ENCODE measurements around the gene DGKD. TPM values are rescaled to one million over a fixed set of nuclear protein-coding genes. Genes with fewer than 3 reads are reported as not detected.

The DGKD gene
- total RNA-seq, 2 experiments from 2014 or later: 147 to 156 TPM

DNA sequence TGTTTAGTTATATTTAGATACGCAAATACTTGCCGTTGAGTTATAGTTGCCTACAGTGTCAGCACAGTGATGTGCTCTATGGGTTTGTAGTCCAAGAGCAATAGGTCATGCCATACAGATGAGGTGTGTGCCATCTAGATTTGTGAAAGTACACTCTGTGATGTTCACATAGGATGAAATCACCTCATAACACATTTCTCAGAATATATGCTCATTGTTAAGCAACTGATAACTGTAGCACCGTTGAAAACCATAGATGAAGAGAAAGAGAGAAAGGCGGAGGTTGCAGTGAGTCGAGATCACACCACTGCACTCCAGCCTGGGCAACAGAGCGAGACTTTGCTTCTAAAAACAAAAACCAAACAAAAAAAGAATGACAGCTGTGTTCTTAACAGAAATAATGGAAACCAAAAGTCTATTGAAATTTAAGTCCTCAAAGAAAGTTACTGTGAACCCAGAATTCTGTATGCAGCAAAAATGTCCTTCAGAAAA, 9.5 kb downstream of the DGKD start:
- Mint-ChIP-seq H3K36me3 (ENCODE audit: low read depth) (peaks cover 61% of the 10 kb centered on the region), H3K4me3 (no peak overlapping the region), H3K9me3 (peaks cover 3% of the 10 kb centered on the region), H3K27me3 (no peaks in the 10 kb centered on the region), H3K27ac (no peak overlapping the region), H3K4me1 (ENCODE audit: low read depth) (peaks cover 42% of the 10 kb centered on the region)
- Histone ChIP-seq H3K27me3 (ENCODE audit: control insufficient read depth in 1 of 2, insufficient read depth in 2 of 2, low read length in 2 of 2) (no peaks in the 10 kb centered on the region), H3K4me1 (ENCODE audit: insufficient read depth, low read length) (peaks cover 4% of the 10 kb centered on the region), H3K9me3 (ENCODE audit: control insufficient read depth in 1 of 2, insufficient read depth in 1 of 2, low read length in 2 of 2) (peaks cover 3 to 7% of the 10 kb centered on the region in 2 experiments), H3K27ac (ENCODE audit: low read depth in 1 of 2, low read length in 2 of 2) (no peak overlapping the region), H3K4me3 (ENCODE audit: low read length) (no peak overlapping the region), H3K36me3 (ENCODE audit: insufficient read depth, low read length) (peaks cover 16% of the 10 kb centered on the region)
- DNase-seq: no peak
- ChIA-PET POLR2A (no interaction called here), CTCF (no interaction called here)
- TF ChIP-seq, protein P1, sequence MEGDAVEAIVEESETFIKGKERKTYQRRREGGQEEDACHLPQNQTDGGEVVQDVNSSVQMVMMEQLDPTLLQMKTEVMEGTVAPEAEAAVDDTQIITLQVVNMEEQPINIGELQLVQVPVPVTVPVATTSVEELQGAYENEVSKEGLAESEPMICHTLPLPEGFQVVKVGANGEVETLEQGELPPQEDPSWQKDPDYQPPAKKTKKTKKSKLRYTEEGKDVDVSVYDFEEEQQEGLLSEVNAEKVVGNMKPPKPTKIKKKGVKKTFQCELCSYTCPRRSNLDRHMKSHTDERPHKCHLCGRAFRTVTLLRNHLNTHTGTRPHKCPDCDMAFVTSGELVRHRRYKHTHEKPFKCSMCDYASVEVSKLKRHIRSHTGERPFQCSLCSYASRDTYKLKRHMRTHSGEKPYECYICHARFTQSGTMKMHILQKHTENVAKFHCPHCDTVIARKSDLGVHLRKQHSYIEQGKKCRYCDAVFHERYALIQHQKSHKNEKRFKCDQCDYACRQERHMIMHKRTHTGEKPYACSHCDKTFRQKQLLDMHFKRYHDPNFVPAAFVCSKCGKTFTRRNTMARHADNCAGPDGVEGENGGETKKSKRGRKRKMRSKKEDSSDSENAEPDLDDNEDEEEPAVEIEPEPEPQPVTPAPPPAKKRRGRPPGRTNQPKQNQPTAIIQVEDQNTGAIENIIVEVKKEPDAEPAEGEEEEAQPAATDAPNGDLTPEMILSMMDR (IDR thresholded peaks at IDR 0.05): no peak
- intact Hi-C loops (cut with DNase I, micrococcal nuclease): no loop called here
- ATAC-seq (ENCODE audit: poor library complexity): no peak

DNA sequence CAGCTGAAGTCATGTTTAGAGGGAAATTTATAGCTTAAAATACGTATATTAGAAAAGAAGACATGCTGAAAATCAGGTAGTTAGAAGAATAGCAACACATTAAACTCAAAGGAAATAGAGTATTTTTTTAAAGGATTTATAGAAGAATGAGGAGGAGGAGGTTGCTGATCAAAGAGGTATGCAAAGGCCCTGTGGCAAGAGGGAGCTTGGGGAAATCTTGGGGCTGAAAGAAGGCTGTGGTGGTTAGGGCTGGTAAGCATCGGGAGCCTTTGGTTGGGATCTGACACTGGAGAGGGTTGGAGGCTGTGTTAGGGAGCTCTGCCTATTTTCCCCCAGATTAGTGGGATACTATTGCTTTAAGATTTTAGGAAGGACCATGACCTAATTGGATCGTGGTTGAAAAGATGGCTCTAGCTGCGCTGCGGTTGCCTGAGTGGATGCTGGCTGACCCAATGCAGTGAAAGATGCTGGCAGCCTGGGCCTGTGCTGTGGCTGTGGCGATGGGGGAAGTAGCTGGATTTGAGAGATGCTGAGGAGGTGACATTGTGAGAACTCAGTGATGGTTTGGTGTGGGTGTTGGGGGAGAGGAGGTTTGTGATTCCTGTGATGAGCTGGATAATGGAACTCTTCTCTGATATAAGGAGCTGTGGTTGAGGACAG, 11.7 kb downstream of the DGKD start:
- ChIA-PET CTCF (no interaction called here), POLR2A (interaction anchor here (1.5 kb wide), 1 partner anchor 9 kb away, joined by 5 read pairs; no protein-coding TSS in a partner anchor)
- peaks cover 3 to 7% of the 10 kb centered on the region in 2 experiments for H3K9me3 ChIP-seq (ENCODE audit: control insufficient read depth in 1 of 2, insufficient read depth in 1 of 2, low read length in 2 of 2)
- H3K36me3 ChIP-seq (ENCODE audit: insufficient read depth, low read length): peaks cover 15% of the 10 kb centered on the region
- no peak for ATAC-seq (ENCODE audit: poor library complexity)
- Mint-ChIP-seq H3K27ac (peak overlapping the region; percentile 50), H3K27me3 (no peaks in the 10 kb centered on the region), H3K36me3 (ENCODE audit: low read depth) (peaks cover 52% of the 10 kb centered on the region), H3K9me3 (peaks cover 3% of the 10 kb centered on the region), H3K4me1 (ENCODE audit: low read depth) (peaks cover 44% of the 10 kb centered on the region), H3K4me3 (no peak overlapping the region)
- no peak overlapping the region for H3K27ac ChIP-seq (ENCODE audit: low read depth in 1 of 2, low read length in 2 of 2)
- no peak overlapping the region for H3K4me3 ChIP-seq (ENCODE audit: low read length)
- intact Hi-C loops (cut with DNase I, micrococcal nuclease): no loop called here
- H3K4me1 ChIP-seq (ENCODE audit: insufficient read depth, low read length): peaks cover 11% of the 10 kb centered on the region
- TF ChIP-seq, protein P1 (IDR thresholded peaks at IDR 0.05): no peak
- no peaks in the 10 kb centered on the region for H3K27me3 ChIP-seq (ENCODE audit: control insufficient read depth in 1 of 2, insufficient read depth in 2 of 2, low read length in 2 of 2)
- DNase-seq: no peak

GRCh38 chr2:233367586-233367985, 13.3 kb downstream of the DGKD start:
- no peaks in the 10 kb centered on the region for H3K27me3 Mint-ChIP-seq
- H3K36me3 Mint-ChIP-seq (ENCODE audit: low read depth): peaks cover 53% of the 10 kb centered on the region
- peaks cover 8% of the 10 kb centered on the region for H3K4me1 ChIP-seq (ENCODE audit: insufficient read depth, low read length)
- peaks cover 16% of the 10 kb centered on the region for H3K36me3 ChIP-seq (ENCODE audit: insufficient read depth, low read length)
- no peak overlapping the region for H3K4me3 ChIP-seq (ENCODE audit: low read length)
- TF ChIP-seq, protein P1 (IDR thresholded peaks at IDR 0.05): no peak
- ChIA-PET POLR2A (no interaction called here), CTCF (no interaction called here)
- intact Hi-C loops (cut with DNase I, micrococcal nuclease): no loop called here
- no peak overlapping the region for H3K27ac Mint-ChIP-seq
- no peak overlapping the region for H3K27ac ChIP-seq (ENCODE audit: low read depth in 1 of 2, low read length in 2 of 2)
- DNase-seq (no peak), ATAC-seq (ENCODE audit: poor library complexity) (no peak)
- peaks cover 50% of the 10 kb centered on the region for H3K4me1 Mint-ChIP-seq (ENCODE audit: low read depth)
- no peaks in the 10 kb centered on the region for H3K27me3 ChIP-seq (ENCODE audit: control insufficient read depth in 1 of 2, insufficient read depth in 2 of 2, low read length in 2 of 2)
- peaks cover 3% of the 10 kb centered on the region for H3K9me3 Mint-ChIP-seq
- H3K9me3 ChIP-seq (ENCODE audit: control insufficient read depth in 1 of 2, insufficient read depth in 1 of 2, low read length in 2 of 2): peaks cover 3 to 7% of the 10 kb centered on the region in 2 experiments
- H3K4me3 Mint-ChIP-seq: no peak overlapping the region

Measured in CD4-positive, alpha-beta T cell (primary cell).